Breast epithelium (tissue), 3 donors: ENCODE data around the gene DDX10.

Experiments used
- CTCF ChIP-seq, 3 donors: fragments of 450-650 bp; IDR thresholded peaks; one replicate each; pipeline ENCODE4 v1.5.1; 2016 to 2017; ENCODE audit warnings: antibody characterized with exemption in 3 of 3, mild to moderate bottlenecking in 3 of 3, moderate library complexity in 3 of 3
- POLR2A ChIP-seq: fragments of 450-650 bp; IDR thresholded peaks from one replicate; pipeline ENCODE4 v1.6.1; 2016; ENCODE audit warnings: antibody characterized with exemption, mild to moderate bottlenecking, moderate library complexity
- POLR2AphosphoS5 ChIP-seq, 3 donors: sonication (generic); formaldehyde crosslinking; IDR thresholded peaks; one replicate each; pipeline ENCODE4 v1.6.1; 2017; ENCODE audit warnings: antibody characterized with exemption in 3 of 3

GRCh38 chr11:108790501-108791299 is 125.8 kb downstream of the DDX10 start:
- no peak for TF ChIP-seq CTCF (IDR thresholded peaks at IDR 0.05)
- no peak for TF ChIP-seq POLR2AphosphoS5 (IDR thresholded peaks at IDR 0.05)
- no peak for TF ChIP-seq POLR2A
